ENCODE results near the gene SPO11. TPM values are rescaled to one million over a fixed set of nuclear protein-coding genes. Genes with fewer than 3 reads are reported as not detected.

The SPO11 gene
- total RNA-seq, 1 experiment from 2014 or later = not detected

- no TSS peak for BruUV-seq (replicated peaks)
- Histone ChIP-seq H3K27me3 (ENCODE audit: insufficient read depth, low read depth) (no peaks in the 10 kb centered on the region), H3K9me2 (ENCODE audit: insufficient read depth) (no peaks in the 10 kb centered on the region), H3K36me3 (ENCODE audit: low read depth) (no peaks in the 10 kb centered on the region), H3K79me2 (ENCODE audit: low read depth) (no peaks in the 10 kb centered on the region), H2AFZ (no peak overlapping the region), H3K4me2 (peak overlapping the region; percentile 60), H3K4me3 (no peak overlapping the region), H3K9me3 (ENCODE audit: insufficient read depth, low read depth) (no peaks in the 10 kb centered on the region), H3F3A (ENCODE audit: insufficient read depth, low read depth) (peaks cover 23% of the 10 kb centered on the region), H3K4me1 (replicated peaks; ENCODE audit: insufficient read depth) (peaks cover 40% of the 10 kb centered on the region), H3K27ac (peak overlapping the region; percentile 31; the same call in 1 of the 2 replicates), H4K20me1 (ENCODE audit: insufficient read depth) (no peaks in the 10 kb centered on the region)
- CTCF ChIA-PET = interaction anchor here (0.6 kb wide), 1 partner anchor 24 kb away, joined by 3 read pairs; no protein-coding TSS in a partner anchor
- TF ChIP-seq EZH2 (IDR thresholded peaks at IDR 0.05; ENCODE audit: low read depth) = no peak
- no peak for TF ChIP-seq CTCF (conservative IDR thresholded peaks at IDR 0.05)
- no peak for DNase-seq
- POLR2A ChIA-PET (ENCODE audit: unreplicated experiment) = interaction anchor here (0.6 kb wide), 1 partner anchor 103 kb away, joined by 3 read pairs; no protein-coding TSS in a partner anchor
- intact Hi-C loops (cut with micrococcal nuclease; ENCODE audit: unreplicated experiment) = loop anchor here (1.0 kb wide), 2 partner anchors 25 to 696 kb away; partner anchors contain the start of gene TFAP2C
Measured at GRCh38 chr20:57325632-57326356, 3.8 kb upstream of the SPO11 start.

- TF ChIP-seq CTCF (conservative IDR thresholded peaks at IDR 0.05) (no peak), EZH2 (IDR thresholded peaks at IDR 0.05; ENCODE audit: low read depth) (no peak)
- Histone ChIP-seq H3K79me2 (ENCODE audit: low read depth) (no peaks in the 10 kb centered on the region), H3K9me3 (ENCODE audit: insufficient read depth, low read depth) (no peaks in the 10 kb centered on the region), H3K4me2 (peak overlapping the region; percentile 60), H3K27me3 (ENCODE audit: insufficient read depth, low read depth) (0 out of 2 replicates have a peak, but pooled peaks cover 4% of the 10 kb centered on the region), H3K27ac (peak overlapping the region; percentile 31), H3K4me1 (replicated peaks; ENCODE audit: insufficient read depth) (peaks cover 43% of the 10 kb centered on the region), H3F3A (ENCODE audit: insufficient read depth, low read depth) (peaks cover 23% of the 10 kb centered on the region), H4K20me1 (ENCODE audit: insufficient read depth) (no peaks in the 10 kb centered on the region), H3K36me3 (ENCODE audit: low read depth) (no peaks in the 10 kb centered on the region), H2AFZ (no peak overlapping the region), H3K4me3 (no peak overlapping the region), H3K9me2 (ENCODE audit: insufficient read depth) (no peaks in the 10 kb centered on the region)
- peak; percentile 95 to 99 for DNase-seq
- intact Hi-C loops (cut with micrococcal nuclease; ENCODE audit: unreplicated experiment) = loop anchor here (1.0 kb wide), 2 partner anchors 23 to 698 kb away; partner anchors contain the start of gene TFAP2C
- CTCF ChIA-PET = interaction anchor here (0.5 to 1.4 kb wide), 4 partner anchors 9 to 785 kb away, joined by 3 to 6 read pairs (median 3); no protein-coding TSS in a partner anchor
- POLR2A ChIA-PET (ENCODE audit: unreplicated experiment) = interaction anchor here (0.5 to 0.7 kb wide), 4 partner anchors 9 to 1485 kb away, joined by 4 to 8 read pairs (median 6); partner anchors contain the start of gene CASS4
- BruUV-seq (replicated peaks) = no TSS peak
Measured at GRCh38 chr20:57326667-57327455, 2.7 kb upstream of the SPO11 start.

GRCh38 chr20:57327820-57328219 lies 1.8 kb upstream of the SPO11 start:
- intact Hi-C loops (cut with micrococcal nuclease; ENCODE audit: unreplicated experiment) = no loop called here
- CTCF ChIA-PET = interaction anchor here (1.4 kb wide), 1 partner anchor 8 kb away, joined by 3 read pairs; no protein-coding TSS in a partner anchor
- H3K27me3 ChIP-seq (ENCODE audit: insufficient read depth, low read depth) = 0 out of 2 replicates have a peak, but pooled peaks cover 4% of the 10 kb centered on the region

More at GRCh38 chr20:57327820-57328219, 1.8 kb upstream of the SPO11 start:
- POLR2A ChIA-PET (ENCODE audit: unreplicated experiment) = no interaction called here
- no peak for DNase-seq
- TF ChIP-seq CTCF (conservative IDR thresholded peaks at IDR 0.05) (no peak), EZH2 (IDR thresholded peaks at IDR 0.05; ENCODE audit: low read depth) (no peak)
- Histone ChIP-seq H3K27ac (no peak overlapping the region), H3F3A (ENCODE audit: insufficient read depth, low read depth) (peaks cover 23% of the 10 kb centered on the region), H3K4me2 (no peak overlapping the region), H3K36me3 (ENCODE audit: low read depth) (no peaks in the 10 kb centered on the region), H3K4me3 (no peak overlapping the region), H4K20me1 (ENCODE audit: insufficient read depth) (no peaks in the 10 kb centered on the region), H3K4me1 (replicated peaks; ENCODE audit: insufficient read depth) (peaks cover 39% of the 10 kb centered on the region), H3K9me3 (ENCODE audit: insufficient read depth, low read depth) (no peaks in the 10 kb centered on the region), H2AFZ (no peak overlapping the region), H3K9me2 (ENCODE audit: insufficient read depth) (no peaks in the 10 kb centered on the region), H3K79me2 (ENCODE audit: low read depth) (no peaks in the 10 kb centered on the region)
- no TSS peak for BruUV-seq (replicated peaks)
